Fibroblast of skin of back (primary cell): ENCODE results near the gene CCL5. TPM values are rescaled to one million over a fixed set of nuclear protein-coding genes. Genes with fewer than 3 reads are reported as not detected.

Experiments used
- DNase-seq: peaks from one replicate; pipeline ENCODE4 v3.0.0-alpha.2; 2013
- polyA plus RNA-seq, 2 experiments: library from polyadenylated mRNA; unstranded; fragments of 120-200 nt; gene quantifications; one replicate each; pipeline ENCODE4 v1.2.1, GENCODE V29; 2013; ENCODE audit not compliant: insufficient read length in 2 of 2

The CCL5 gene
- polyA plus RNA-seq (2013, experiment 1 of 2; ENCODE audit: insufficient read length): not detected
- polyA plus RNA-seq (2013, experiment 2 of 2; ENCODE audit: insufficient read length): not detected

DNA sequence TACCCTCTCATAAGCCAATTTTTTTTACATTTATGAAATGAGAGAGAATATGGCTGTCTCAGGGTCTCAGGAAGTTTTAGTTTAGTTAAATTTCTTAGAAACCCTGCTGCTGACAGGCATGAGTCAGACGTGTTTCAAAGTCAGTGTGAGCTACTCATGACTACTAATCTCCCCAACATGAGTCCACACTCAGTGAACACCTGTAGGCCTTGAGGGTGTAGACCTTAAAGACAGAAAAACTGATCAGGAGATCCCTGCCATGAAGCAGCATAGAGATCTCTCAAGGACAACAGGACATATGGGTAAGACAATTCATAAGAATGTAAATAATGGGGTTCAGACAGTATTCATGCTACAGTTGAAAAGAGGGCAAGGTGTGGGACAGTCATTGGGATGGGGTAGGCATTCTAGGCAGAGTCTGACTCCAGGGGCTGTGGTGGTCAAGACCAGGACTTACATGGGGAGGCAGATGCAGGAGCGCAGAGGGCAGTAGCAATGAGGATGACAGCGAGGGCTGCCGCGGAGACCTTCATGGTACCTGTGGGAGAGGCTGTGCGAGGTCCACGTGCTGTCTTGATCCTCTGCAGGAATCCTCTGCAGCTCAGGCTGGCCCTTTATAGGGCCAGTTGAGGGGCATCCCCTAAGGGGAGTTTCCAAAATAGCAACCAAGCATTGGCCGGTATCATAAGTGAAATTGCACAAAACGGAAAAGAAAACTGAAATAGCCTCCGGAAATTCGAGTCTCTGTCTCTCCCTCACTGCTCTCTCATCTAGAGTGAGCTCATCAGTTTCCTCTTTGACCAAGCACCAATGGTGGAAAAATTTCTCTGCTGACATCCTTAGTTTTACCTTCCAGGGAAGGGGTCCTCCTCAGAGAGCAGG lies at the start of gene CCL5:
TSS of gene CCL5 (minus strand) at position 588 of the 882 bp plus-strand sequence.
- DNase-seq: no peak

DNA sequence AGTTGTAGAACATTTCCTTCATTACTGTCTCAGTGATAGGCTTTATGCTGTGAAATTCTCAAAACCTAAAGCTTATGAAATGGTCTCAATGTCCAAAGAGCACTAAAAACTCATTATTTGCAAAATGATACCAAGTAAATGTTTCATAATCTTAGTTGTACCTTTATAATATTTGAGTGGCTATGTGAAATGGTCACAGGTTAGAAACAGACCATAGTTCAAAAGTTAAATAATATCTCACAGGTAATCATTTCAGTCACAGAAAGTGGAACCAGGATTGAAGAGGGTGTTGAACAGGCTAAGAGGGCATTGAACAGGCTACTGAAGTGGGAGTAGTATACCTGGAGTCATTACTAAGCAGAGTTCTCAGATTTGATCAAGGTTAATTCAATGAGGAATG lies 47.6 kb upstream of the CCL5 start:
- DNase-seq: no peak

DNA sequence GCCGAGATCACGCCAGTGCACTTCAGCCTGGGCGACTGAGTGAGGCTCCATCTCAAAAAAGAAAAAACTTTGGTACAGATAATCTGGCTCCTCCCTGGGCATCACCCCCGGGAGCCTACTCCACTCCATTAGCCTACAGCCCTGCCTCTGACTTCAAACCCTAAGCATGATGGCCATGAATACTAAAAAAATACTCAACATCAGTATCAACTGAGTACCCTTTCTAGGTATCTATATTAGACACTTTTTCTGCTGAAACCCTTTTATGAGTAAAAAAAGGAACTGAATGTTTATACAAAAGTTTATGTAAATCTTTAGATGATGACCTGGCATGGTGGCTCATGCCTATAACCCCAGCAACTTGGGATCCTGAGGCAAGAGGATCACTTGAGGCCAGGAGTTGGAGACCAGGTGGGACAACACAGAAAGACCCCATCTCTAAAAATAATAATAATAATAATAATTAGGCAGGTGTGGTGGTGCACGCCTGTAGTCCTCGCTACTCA lies 43.5 kb upstream of the CCL5 start:
- DNase-seq: no peak

DNA sequence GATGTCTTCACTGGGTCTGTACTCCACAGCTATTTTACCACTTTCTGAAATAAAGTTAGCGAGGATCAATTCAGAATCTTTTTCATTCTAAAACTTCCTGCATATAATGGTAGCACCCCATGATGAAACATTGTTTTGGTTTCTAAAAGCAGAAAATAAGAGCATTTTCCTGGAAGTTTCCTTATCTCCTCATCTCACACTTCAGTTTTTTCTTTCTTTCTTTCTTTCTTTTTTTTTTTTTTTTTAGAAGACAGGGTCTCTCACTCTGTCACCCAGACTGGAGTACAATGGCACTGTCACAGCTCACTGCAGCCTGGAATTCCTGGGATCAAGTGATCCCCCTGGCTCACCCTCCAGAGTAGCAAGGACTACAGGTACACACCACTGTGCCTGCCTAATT lies 40.1 kb upstream of the CCL5 start:
- DNase-seq: no peak

DNA sequence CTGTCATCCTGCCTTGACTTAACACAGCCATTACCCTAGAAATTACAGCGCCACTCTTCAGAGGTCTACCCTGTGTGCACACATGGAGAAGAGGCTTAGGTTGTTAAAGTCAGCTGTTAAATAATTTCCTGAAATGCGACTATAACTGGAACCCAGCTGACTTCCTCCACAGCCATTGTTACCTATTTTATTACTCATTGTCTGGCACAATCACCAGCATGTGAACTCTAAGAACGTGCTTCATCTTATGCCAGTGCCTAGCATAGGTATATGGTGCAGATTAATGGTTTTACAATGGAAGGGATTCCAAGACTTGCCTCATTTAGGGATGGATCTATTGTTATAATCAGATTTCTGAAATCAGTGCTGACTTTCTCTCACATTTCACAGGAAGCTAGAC lies 38.5 kb upstream of the CCL5 start:
- DNase-seq: no peak

DNA sequence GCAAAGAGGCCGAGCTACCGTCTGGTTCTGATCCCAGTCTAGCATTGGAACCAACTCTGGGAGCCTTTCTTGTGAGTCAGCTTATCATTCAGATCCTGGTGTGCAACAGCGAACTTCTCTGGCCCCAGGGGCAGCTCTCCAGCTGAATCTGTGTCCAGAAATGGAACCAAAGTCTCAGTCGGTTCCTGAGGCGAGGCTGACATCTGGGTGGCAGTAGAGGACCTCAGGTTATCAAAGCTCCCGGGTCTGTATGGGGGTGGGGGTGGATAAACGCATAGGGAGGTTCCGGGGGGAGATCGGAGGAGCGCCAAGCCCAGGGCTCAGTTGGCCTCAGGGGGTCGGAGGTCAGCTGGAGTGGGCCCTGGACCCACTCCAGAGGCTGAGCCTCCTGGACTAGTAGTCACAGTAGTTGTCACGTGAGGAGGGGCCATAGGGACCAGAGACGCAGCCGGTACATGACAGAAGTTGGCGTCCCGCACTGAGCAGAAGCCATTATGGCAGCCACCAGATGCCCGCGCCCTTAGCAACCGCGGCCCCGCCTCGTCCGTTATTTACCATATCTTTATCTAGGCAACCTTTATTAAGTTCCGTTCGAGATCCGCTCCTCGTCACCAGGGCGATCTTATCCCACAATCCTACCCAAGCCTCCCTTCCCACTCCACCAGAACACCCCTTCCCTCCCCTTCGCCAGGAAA lies 37.5 kb upstream of the CCL5 start:
- no peak for DNase-seq

DNA sequence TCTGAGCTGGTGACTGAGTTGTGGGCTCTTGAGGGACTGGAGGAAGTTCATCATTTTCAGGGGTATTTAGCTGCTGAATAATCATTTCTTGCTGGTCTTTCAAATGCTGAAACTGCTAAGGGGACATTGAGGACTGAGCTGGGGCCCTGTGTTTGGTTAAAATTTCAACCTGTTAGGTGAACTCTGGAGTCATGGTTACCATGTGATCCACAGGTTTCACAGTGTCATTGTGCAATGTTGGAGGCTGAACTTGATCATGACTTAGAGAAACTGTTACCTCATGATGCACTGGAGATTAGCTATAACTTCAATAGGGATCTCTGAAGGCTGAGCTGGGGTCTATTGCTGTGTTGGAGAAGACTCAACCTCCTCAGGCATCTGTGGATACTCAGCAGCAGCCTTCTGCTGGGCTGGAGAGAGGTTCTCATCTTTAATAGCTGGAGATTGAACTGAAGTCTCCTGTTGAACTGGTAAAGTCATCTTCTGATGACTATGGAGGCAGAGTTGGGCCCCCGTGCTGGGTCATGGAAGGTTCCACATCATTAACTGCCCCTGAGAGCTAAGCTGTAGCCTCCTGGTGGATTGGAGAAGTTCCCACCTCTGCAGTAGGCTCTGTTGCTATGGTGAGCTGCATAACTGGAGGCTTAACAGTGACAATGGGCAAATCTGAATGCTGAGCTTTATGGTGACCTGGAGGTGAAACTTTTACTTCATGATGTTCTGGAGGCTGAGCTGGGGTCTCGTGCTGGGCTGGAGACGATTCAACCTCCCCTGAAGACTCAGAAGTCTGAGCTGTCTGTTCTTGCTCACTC lies 35.2 kb upstream of the CCL5 start:
- no peak for DNase-seq

DNA sequence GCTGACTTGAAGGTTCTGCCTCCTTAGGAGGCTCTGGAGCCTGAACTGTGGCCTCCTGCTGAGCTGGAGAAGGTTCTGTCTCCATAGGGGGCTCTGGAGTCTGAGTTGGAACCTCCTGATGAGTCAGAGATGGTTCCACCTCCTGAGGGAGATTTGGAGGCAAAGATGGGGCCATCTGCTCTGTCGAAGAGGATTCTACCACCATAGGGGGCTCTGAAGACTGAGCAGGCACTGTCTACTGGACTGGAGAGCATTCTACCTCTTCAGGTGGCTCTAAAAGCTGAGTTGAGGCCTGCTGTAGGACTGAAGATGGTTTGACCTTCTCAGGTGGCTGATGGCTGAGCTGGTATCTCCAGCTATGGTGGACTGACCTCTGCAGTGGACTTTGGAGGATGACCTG lies 34.2 kb upstream of the CCL5 start:
- DNase-seq: no peak

DNA sequence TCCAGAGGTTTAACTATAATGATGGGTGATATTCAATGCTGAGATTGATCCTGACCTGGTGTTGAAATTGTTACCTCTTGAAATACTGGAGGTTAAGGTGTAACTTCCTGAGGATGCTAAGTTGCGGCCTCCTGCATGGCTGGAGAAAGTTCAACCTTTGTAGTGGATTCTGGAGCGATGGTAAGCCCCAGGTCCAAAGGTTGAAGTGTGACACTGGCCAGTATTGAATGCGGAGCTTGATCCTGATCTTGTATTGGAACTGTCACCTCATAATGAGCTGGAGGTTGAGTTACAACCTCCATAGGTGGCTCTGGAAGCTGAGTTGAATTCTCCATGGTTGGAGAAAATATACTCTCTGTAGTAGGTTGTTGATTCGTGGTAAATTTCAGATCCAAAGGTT lies 33.4 kb upstream of the CCL5 start:
- no peak for DNase-seq

DNA sequence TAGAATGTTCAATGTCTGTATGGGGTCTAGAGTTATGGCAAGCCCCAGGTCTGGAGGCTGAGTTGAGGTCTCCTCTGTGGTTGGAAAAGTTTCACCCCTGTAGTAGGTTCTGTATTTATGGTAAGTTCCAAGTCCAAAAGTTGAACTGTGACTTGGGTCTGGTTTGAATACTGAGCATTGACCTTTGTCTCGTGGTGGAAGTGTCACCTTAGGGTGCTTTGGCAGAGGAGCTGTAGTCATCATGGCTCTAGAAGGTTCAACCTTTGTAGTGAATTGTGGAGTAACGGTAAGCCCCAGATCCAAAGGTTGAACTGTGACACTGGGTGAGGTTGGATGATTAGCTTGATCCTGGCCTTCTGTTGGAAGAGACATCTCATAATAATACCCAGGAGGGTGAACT lies 32.8 kb upstream of the CCL5 start:
- no peak for DNase-seq

DNA sequence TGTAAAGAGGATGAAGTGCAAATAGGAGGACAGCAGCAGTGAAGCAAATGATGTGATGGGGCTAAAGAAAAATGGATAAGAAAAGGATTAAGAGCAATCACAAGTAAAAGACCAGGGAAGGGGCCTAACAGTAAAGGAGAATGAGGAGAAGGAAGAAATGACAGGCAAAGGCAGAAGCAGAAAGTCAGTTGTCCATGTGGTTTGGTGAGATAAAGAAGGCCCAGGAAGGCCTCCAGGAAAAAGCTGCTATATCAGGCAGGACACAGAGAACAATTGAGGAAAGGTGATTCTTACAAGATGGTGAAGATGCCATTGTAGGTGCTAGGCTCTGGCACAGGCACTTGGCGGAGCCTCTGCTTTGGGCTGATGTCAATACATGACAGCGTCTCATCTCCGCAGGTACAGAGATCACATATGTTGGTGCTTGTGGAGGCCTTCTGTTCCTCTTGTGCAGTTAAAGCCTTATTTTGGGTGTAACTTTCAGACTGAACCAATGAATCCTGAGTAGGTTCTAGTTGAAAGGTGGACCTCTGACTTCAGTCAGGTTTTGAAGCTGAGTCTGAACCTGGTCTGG lies 32.3 kb upstream of the CCL5 start:
- DNase-seq: no peak

DNA sequence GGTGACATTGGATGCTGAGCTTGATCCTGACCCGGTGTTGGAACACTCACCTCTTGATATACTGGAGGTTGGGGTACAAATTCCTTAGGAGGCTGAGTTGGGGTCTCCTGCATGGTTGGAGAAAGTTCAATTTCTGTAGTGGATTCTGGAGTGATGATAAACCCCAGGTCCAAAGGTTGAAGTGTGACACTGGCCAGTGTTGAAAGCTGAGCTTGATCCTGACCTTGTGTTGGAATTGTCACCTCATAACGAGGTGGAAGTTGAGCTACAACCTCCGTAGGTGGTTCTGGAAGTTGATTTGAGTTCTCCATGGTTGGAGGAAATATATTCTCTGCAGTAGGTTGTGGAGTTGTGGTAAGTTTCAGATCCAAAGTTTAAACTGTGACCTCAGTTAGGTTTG lies 29.2 kb upstream of the CCL5 start:
- DNase-seq: no peak

DNA sequence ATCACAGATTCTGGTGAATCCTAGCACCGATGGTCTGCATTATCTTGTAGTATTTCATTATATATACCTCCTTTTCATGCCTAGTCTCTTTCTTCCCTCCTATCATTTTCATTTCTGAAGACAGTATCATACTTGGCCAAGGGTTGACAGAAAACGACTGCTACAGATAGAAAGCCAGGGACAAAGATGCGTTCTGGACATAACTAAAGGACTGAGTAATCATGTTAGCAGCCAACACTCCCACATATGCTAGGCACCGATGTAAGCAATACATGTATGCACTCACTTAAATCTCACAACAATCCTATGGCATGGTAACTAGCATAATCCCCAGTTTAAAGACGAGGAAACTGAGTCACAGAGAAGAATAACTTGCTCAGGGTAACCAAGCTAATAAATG lies 27.5 kb upstream of the CCL5 start:
- no peak for DNase-seq

DNA sequence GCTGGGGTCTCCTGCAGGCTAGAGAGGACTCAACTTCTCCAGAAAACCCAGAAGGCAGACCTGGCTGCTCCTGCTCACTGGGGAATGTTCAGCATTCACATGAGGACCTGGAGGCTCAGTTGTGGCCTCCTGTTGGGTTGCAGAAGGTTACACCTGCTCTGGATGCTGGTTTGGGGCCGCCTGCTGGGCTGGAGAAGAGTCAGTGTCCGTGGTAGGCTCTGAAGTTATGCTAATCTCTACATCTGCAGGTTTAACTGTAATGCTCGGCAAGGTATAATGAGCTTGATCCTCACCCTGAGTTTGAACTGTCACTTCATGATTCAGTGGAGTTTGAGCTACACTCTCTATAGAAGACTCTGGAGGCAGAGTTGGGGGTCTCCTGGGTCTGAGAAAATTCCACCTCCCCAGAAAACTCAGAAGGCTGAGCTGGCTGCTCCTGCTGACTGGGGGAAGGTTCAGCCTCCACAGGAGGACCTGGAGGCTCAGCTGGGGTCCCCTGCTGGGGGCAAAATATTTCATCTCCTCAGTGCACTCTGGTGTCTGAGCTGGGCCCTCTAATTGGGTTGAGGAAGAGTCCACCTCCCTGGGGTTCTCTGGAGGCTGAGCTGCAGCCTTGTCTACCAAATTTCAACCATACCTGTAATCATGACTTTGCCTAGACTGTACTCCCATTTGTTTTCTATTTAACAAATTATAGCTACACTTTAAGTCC lies 26.9 kb upstream of the CCL5 start:
- no peak for DNase-seq

DNA sequence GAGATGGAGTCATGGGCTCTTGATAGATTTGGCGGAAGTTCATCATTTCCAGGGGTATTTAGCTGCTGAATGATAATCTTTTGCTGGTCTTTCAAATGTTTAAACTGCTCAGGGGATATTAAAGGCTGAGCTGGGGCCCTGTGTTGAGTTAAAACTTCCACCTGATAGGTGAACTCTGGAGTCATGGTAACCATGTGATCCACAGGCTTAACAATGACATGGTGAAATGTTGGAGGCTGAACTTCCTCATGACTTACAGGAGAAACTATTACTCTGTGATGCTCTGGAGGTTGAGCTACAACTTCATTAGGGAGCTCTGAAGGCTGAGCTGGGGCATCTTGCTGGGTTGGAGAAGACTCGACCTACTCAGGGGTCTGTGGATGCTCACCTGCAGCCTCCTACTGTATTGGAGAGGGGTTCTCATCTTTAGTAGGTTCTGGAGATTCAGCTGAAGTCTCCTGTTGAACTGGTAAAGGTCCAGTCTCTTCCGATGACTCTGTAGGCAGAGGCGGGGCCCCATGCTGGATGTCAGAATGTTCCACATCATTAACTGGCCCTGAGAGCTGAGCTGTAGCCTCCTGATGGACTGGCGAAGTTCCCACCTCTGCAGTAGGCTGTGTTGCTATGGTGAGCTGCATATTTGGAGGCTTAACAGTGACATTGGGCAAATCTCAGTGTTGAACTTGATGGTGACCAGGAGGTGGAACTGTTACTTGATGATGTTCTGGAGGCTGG lies 26.2 kb upstream of the CCL5 start:
- DNase-seq: no peak

DNA sequence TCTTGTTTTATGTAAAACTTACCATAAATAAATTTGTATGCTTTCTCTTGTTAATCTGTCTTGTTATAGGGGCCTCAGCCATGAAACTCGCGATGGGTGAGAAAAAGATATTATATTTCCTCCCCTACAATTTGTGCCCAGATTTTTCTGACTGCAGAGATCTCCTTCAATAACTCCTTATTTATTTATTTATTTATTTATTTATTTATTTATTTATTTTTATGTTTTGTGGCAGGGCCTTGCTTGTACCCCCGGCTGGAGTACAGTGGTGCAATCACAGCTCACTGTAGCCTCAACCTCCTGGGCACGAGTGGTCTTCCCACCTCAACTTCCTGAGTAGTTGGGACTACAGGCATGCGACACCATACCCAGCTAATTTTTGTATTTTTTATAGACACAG lies 23.3 kb upstream of the CCL5 start:
- DNase-seq: no peak

DNA sequence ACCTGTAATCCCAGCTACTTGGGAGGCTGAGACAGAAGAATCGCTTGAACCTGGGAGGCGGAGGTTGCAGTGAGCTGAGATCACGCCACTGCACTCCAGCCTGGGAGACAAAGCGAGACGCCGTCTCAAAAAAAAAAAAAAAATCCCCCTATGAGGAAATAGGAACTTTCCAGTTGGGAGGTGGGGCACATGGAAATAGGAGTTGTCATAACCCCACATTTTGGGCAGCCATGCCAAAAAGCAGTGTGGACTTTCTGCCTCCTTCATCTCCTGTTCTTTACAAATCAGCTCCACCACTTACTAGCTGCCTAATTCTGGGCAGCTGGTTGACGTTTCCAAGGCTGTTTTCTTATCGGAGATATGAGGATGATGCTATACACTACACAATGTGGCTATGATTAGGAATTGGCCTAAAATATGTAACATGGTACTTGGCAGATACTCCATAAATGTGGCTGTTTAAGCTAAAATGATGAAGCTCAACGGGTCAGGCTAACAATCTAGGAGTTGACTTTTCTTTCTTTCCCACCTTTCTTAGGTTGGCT lies 21.5 kb upstream of the CCL5 start:
- peak; percentile 12 for DNase-seq

DNA sequence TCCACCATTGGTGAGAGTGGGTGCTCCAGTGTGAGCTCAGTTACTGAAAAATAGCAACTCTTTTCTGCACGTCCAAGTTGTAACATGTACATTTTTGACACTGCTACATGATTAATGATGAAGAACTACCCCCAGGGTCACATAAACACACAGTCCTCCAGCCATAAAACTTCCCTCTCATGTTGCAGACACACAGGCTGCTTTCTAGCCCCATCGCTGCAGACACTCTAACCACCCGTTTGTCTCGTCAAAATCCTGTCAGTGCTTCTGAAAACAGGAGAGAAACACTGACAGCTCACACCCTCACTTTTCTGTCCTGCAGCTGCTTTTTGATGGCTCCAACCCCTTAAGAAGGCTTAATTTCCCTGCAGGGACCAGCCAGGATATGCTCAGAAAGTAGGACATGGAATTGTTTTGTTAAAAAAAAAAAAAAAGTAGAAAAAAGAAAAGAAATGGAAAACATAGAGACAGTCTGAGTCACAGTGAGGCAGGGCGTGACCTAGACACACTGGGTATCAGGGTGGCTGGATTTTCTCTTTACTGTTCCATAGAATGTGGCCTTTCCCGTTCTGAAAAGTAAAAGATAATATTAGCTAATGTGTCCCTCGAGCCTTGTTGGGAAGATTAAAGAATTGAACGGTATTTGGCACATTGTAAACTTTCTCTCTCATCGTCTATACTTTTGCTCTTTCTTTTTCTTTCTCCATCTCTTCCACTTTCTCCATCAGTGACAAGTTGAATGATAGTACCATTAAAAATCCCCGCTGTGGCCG lies 20.7 kb upstream of the CCL5 start:
- DNase-seq: peak; percentile 32

DNA sequence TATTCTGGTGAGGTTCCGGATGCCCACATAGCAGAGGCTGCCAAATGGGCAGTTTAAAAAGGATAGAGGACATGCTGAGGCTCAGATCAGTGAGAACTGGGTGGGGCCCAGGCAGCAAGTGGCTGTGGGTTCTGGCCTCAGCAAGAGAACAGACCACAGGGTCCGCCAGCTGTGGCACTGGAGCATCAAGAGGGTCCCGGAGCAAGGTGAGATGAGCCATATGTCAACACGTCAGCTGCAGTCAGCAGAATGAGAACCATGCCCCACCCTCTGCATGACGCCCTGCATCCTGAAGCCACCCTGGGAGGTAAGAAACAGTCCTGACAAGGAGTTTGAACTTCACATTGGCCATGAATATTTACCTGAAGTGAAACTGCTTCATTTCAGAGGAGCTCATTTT lies 20.1 kb upstream of the CCL5 start:
- DNase-seq: no peak
